HAP-1 (cell line): ENCODE data around the gene DUSP12.
"Not testable (repeated sequence)": the region's sequence is repeated elsewhere in the genome, so short reads cannot be mapped to it uniquely, and the experiment has no call there.

Source experiments
- DNase-seq, 2 experiments: peaks; one replicate each; pipeline ENCODE4 v3.0.0-alpha.2; 2016 to 2020; ENCODE audit warnings: low spot score in 2 of 2
- H3K27me3 ChIP-seq: fragments of 250-450 bp; sonication (Bioruptor Pico); 2 replicates; pipeline ENCODE4 v1.5.1; 2020; ENCODE audit warnings: low read depth, mild to moderate bottlenecking, moderate library complexity
- H3K36me3 ChIP-seq: fragments of 250-450 bp; sonication (Bioruptor Pico); replicated peaks from 2 replicates; pipeline ENCODE4 v1.5.1; 2020; ENCODE audit warnings: mild to moderate bottlenecking
- H3K4me1 ChIP-seq: fragments of 250-450 bp; sonication (Bioruptor Pico); 2 replicates; pipeline ENCODE4 v1.5.1; 2020; ENCODE audit warnings: mild to moderate bottlenecking
- H3K4me3 ChIP-seq: fragments of 250-450 bp; sonication (Bioruptor Pico); 2 replicates; pipeline ENCODE4 v1.5.1; 2020; ENCODE audit warnings: mild to moderate bottlenecking, moderate library complexity
- H3K9me3 ChIP-seq: fragments of 250-450 bp; sonication (Bioruptor Pico); 2 replicates; pipeline ENCODE4 v1.5.1; 2020; ENCODE audit warnings: mild to moderate bottlenecking, moderate library complexity
- in situ Hi-C: fragments of 300-500 bp; cut with MboI; formaldehyde crosslinking; loops from 3 replicates; pipeline ENCODE4 v1.14.3; 2020; ENCODE audit warnings: low sequenced_read_pairs, inconsistent platforms, mixed read lengths

DUSP12 gene

DNA sequence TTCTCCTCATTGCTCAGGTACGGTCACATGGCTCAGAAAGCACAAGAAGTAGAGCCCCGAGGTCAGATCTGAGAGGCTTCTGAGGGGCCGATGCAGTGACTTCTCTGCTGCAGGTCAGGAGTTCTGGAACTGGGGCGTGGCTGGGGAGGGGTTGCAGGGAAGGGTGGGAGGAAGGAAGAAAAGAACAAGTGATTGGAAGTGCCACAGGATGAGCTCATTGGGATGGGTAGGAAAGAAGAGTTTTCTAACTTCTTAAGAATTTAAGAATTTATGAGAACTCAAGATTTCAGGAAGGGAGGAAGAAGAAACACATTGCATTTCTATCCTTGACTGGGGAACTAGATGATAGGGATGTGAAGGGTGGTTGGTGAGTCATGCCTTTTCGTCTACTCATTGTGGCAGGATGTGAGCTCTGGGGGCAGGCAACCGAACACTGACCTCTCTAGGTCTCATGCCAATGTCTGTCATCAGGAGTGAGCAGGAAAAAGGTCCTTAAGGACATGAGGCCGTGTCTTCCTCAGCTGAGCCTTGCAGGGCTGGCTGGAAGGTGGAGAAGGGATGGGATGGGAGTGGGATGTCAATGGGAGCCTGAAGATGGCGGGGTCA is 27.7 kb upstream of the DUSP12 start:
- Histone ChIP-seq H3K27me3 (no peaks in the 10 kb centered on the region), H3K4me1 (peaks cover 4% of the 10 kb centered on the region; the same call in 1 of the 2 replicates), H3K4me3 (no peak overlapping the region), H3K36me3 (no peaks in the 10 kb centered on the region), H3K9me3 (no peaks in the 10 kb centered on the region)
- DNase-seq, result no peak
- in situ Hi-C loops, result no loop called here

DNA sequence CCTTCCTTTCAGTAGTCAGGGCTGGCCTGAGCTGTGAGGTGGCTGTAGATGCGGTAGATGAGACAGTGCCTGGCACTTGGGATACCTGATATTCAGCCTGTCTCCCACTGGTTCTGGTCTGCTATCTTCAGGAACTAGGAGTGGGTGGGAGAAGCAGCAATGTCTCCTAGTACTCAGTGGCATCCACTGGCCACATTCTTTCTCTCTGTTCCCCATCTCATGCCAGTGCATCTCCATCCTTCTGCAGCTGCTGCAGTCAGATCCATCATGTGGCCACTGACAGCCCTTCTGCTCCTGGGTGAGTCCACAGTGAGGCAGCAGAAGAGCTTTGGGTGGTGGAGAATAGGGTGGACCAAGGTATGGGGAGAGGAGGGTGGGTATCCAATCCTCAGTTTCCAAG is 27.2 kb upstream of the DUSP12 start:
- DNase-seq, result no peak
- Histone ChIP-seq H3K4me3 (no peak overlapping the region), H3K4me1 (peaks cover 4% of the 10 kb centered on the region; the same call in 1 of the 2 replicates), H3K36me3 (no peaks in the 10 kb centered on the region), H3K9me3 (no peaks in the 10 kb centered on the region), H3K27me3 (no peaks in the 10 kb centered on the region)
- in situ Hi-C loops, result no loop called here

DNA sequence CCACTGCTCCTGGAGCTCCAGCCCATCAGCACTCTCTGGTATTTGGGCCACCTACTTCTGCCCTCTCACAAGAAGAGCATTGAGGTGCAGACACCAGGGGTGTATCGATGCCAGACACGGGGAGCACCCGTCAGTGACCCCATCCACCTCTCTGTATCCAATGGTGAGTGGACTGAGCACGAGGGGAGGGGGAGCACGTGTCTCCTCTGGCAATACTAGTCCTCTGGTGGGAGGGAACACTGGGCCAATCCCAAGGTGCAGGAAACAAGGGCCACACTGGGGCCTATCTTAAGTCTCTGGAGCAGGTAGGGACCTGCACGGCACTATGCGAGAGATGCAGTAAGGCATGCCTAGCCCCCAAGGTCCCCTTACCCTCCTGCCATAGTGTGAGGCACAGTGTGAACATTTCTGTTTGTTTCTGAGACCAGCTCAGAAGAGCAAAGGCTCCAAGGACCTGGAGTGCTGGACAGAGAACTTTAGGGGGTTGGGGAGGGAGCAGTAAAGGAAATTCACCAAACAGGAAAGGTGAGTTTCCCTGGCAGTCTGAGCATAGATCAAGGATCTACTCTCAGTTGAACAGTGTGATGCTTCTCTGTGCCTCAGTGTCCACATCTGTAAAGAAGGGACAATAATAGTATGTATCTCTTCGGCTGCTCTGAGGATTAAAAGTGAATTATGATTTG is 26.0 kb upstream of the DUSP12 start:
- no peaks in the 10 kb centered on the region for H3K27me3 ChIP-seq
- no peak overlapping the region for H3K4me3 ChIP-seq
- in situ Hi-C loops, result no loop called here

DNA sequence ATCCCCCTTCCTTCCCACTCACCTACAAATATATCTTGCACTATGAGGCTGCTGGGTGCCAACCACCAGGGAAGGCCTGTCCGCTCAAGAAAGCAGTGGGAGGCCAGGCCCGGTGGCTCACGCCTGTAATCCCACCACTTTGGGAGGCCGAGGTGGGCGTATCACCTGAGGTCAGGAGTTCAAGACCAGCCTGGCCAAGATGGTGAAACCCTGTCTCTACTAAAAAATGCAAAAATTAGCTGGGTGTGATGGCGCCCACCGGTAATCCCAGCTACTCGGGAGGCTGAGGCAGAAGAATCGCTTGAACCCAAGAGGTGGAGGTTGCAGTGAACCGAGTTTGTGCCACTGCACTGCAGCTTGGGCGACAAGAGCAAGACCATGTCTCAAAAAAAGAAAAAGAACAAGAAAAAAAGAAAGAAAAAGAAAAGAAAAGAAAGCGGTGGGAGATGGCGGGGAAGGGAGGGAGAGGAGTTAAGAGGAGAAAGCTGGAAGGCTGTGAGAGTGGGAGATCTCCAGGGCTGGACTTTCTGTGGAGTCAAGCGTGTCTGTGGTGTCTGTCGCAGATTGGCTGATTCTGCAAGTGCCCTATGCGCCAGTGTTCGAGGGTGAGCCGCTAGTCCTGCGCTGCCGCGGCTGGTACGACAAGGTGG is 24.2 kb upstream of the DUSP12 start:
- not testable (repeated sequence) for H3K27me3 ChIP-seq, H3K4me1 ChIP-seq, H3K9me3 ChIP-seq, DNase-seq, H3K36me3 ChIP-seq
- H3K4me3 ChIP-seq, result peak overlapping the region; percentile 72
- in situ Hi-C loops, result loop anchor here (25.0 kb wide), 1 partner anchor 538 kb away; the partner anchor contains the start of genes ADAMTS4 and B4GALT3

More for the DNA sequence above, 26.0 kb upstream of the DUSP12 start:
- no peak for DNase-seq
- Histone ChIP-seq H3K4me1 (peaks cover 4% of the 10 kb centered on the region; the same call in 1 of the 2 replicates), H3K9me3 (no peaks in the 10 kb centered on the region), H3K36me3 (no peaks in the 10 kb centered on the region)

DNA sequence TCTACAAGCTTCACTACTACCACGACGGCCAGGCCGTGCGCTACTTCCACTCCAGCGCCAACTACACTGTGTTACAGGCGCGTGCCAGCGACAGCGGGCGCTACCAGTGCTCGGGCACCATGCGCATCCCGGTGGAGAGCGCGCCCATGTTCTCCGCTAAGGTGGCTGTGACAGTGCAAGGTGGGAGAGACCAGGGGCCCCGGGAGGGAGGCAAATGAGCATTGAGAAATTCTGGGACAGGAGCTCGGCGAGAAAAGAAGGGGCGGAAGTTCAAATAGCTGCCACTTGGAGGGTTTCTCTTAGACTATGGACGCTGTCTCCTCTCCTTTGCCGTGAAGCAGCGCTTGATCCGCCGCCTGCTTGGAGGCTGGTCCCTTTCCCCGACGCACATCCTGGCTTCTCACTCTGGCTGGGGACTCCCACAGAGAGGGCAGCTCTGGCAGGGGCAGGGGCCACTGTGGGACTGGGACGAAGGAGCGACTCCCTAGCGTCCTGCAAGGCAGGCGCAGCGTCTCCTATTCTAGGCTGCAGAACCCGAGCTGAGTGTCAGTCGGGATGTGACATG is 23.6 kb upstream of the DUSP12 start:
- Histone ChIP-seq H3K4me1 (peaks cover 4% of the 10 kb centered on the region; the same call in 1 of the 2 replicates), H3K36me3 (no peaks in the 10 kb centered on the region), H3K27me3 (peaks cover 10% of the 10 kb centered on the region), H3K4me3 (peak overlapping the region; percentile 72), H3K9me3 (no peaks in the 10 kb centered on the region)
- DNase-seq, result peak; percentile 43 to 56
- in situ Hi-C loops, result loop anchor here (25.0 kb wide), 1 partner anchor 539 kb away; the partner anchor contains the start of genes ADAMTS4 and B4GALT3

DNA sequence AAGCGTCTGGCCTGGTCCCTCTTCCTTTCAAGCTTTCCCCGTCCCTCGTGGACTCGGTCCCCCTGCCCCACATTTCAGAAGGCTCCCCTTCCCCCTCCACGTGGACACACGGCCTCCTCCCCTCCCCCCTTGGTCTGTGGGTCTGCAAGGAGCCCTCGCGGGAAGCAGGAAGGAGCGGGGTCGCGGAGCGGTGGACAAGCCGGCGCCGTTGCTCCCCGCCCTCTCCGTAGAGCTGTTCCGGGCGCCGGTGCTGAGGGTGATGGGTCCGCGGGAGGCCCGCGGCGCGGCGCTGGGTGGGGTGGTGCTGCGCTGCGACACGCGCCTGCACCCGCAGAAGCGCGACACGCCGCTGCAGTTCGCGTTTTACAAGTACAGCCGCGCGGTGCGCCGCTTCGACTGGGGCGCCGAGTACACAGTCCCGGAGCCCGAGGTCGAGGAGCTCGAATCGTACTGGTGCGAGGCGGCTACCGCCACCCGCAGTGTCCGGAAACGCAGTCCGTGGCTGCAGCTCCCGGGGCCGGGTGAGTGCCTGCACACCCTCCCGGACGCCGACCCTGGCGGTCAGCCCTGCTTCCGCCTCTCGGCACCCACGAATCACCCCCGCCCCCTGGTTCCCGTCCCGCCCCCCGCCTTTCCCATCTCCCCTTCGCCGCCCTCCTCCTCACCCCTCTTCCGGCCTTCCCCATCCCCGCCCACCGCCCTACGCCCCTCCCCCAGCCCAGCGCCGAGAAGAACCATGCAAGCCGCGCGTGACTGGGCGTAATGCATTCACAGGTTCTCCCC is 22.9 kb upstream of the DUSP12 start:
- H3K4me1 ChIP-seq, result peaks cover 4% of the 10 kb centered on the region; the same call in 1 of the 2 replicates
- peak overlapping the region; percentile 72 for H3K4me3 ChIP-seq
- H3K36me3 ChIP-seq, result no peaks in the 10 kb centered on the region
- in situ Hi-C loops, result loop anchor here (25.0 kb wide), 1 partner anchor 539 kb away; the partner anchor contains the start of genes ADAMTS4 and B4GALT3
- peaks cover 17% of the 10 kb centered on the region for H3K27me3 ChIP-seq
- H3K9me3 ChIP-seq, result no peaks in the 10 kb centered on the region
- peak; percentile 79 to 95 for DNase-seq

DNA sequence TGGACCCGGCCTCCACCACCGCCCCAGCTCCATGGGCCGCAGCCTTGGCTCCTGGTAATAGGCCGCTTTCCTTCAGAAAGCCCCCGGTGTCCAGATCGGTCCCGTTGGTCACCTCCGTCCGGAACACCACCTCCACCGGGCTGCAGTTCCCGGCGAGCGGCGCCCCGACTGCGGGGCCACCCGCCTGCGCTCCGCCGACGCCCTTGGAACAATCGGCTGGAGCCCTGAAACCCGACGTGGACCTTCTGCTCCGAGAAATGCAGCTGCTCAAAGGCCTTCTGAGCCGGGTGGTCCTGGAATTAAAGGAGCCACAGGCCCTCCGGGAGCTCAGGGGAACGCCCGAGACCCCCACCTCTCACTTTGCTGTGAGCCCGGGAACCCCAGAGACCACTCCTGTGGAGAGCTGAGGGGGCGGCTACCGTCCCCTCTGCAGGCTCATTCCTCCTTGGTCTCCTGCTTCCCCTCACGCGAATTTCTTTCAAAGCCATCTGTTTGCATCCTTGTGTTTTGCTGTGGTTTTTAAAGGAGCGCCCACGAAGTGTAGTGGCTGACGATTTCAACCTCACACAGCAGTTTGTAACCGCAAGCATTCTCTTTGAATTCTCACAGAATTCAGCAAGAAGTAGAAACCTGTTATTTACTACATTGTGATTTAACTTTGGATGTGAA is 22.2 kb upstream of the DUSP12 start:
- peaks cover 4% of the 10 kb centered on the region; the same call in 1 of the 2 replicates for H3K4me1 ChIP-seq
- no peaks in the 10 kb centered on the region for H3K36me3 ChIP-seq
- no peak for DNase-seq
- no peaks in the 10 kb centered on the region for H3K9me3 ChIP-seq
- peak overlapping the region; percentile 72 for H3K4me3 ChIP-seq
- peaks cover 17% of the 10 kb centered on the region for H3K27me3 ChIP-seq
- in situ Hi-C loops, result loop anchor here (25.0 kb wide), 1 partner anchor 540 kb away; the partner anchor contains the start of genes ADAMTS4 and B4GALT3

DNA sequence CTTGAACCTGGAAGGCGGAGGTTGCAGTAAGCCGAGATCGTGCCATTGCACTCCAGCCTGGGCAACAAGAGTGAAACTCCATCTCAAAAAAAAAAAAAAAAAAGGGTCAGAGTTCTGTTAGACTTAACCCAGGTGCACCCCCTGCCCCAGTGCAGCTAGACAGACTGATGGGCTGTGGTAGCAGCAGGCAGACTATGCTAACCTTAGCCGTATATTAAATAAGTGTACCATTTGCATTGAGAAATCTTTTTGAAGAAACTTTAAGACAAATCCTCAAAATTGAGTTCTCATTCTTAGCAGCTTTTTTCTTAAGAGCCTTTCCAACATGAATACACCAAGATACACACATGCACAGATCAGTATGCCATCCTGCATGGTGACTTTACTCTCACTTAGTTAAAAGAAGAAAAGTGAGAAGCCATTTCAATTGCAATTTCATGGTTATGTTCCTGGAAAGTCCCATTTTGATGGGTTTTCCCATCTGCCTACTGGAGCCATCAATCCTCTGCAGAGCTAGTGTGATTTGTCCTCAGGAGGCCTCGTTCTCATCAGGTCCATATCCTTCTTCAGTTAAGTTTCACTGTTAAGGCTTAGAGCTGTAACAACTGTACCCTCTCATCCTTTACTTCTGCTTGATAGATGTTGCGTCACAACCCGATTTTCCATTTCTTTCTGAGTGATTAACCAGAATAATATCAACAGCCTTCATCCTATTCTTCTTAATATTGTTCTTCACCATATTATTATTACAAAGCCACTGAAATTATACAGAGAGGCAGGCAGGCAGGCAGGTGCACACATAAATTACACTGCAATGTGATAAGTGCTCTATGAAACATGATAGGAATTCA is 21.0 kb upstream of the DUSP12 start:
- no peak for DNase-seq
- H3K36me3 ChIP-seq, result no peaks in the 10 kb centered on the region
- in situ Hi-C loops, result loop anchor here (25.0 kb wide), 1 partner anchor 541 kb away; the partner anchor contains the start of genes ADAMTS4 and B4GALT3

DNA sequence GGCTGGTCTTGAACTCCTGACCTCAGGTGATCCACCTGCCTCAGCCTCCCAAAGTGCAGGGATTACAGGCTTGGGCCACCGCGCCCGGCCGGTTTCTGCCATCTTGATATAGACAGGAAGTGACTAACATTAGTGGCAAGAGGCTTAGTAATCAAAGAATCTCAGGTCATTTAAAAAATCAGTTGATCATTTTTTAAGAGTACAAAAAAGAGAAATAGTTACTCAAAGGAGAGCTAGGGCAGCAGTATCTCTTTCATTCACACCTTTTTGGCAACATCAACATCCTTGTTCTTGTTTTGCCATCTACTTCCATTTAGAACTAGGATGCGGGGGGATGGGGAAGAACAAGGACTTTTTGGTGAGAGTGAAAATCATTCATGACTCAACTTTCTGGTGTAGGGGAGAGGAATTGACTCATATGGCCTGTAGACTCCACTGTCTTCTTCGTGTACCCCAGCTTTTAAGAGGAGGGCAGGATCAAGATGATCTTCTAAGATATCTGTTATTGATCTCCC is 19.5 kb upstream of the DUSP12 start:
- in situ Hi-C loops, result loop anchor here (25.0 kb wide), 1 partner anchor 543 kb away; the partner anchor contains the start of genes ADAMTS4 and B4GALT3
- no peak for DNase-seq

More for the DNA sequence above, 21.0 kb upstream of the DUSP12 start:
- Histone ChIP-seq H3K4me3 (no peak overlapping the region), H3K4me1 (peaks cover 4% of the 10 kb centered on the region; the same call in 1 of the 2 replicates), H3K9me3 (no peaks in the 10 kb centered on the region), H3K27me3 (peaks cover 17% of the 10 kb centered on the region)

DNA sequence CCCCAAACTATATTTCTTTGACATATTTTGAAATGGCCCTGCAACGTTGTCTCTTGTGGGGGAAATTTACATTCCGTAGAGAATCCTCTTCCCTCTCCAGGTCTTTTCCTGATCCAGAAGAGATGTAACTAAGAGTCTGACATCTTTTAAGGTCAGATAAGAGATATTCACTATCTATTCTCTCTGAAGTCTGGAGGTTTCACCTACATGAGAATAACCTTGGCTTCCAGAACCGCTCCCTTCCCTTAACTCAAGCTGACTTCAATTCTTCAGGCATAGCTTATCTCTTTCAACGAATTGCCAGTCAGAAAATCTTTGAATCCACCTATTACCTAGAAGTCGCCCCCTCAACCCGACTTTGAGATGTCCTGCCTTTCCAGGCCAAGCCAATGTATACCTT is 18.3 kb upstream of the DUSP12 start:
- in situ Hi-C loops, result loop anchor here (25.0 kb wide), 1 partner anchor 544 kb away; the partner anchor contains the start of genes ADAMTS4 and B4GALT3
- DNase-seq, result no peak
- Histone ChIP-seq H3K36me3 (no peaks in the 10 kb centered on the region), H3K9me3 (no peaks in the 10 kb centered on the region), H3K27me3 (peaks cover 17% of the 10 kb centered on the region), H3K4me3 (no peak overlapping the region), H3K4me1 (no peaks in the 10 kb centered on the region)

More for the DNA sequence above, 19.5 kb upstream of the DUSP12 start:
- Histone ChIP-seq H3K4me3 (no peak overlapping the region), H3K4me1 (peaks cover 4% of the 10 kb centered on the region; the same call in 1 of the 2 replicates), H3K36me3 (no peaks in the 10 kb centered on the region), H3K27me3 (peaks cover 17% of the 10 kb centered on the region), H3K9me3 (no peaks in the 10 kb centered on the region)

DNA sequence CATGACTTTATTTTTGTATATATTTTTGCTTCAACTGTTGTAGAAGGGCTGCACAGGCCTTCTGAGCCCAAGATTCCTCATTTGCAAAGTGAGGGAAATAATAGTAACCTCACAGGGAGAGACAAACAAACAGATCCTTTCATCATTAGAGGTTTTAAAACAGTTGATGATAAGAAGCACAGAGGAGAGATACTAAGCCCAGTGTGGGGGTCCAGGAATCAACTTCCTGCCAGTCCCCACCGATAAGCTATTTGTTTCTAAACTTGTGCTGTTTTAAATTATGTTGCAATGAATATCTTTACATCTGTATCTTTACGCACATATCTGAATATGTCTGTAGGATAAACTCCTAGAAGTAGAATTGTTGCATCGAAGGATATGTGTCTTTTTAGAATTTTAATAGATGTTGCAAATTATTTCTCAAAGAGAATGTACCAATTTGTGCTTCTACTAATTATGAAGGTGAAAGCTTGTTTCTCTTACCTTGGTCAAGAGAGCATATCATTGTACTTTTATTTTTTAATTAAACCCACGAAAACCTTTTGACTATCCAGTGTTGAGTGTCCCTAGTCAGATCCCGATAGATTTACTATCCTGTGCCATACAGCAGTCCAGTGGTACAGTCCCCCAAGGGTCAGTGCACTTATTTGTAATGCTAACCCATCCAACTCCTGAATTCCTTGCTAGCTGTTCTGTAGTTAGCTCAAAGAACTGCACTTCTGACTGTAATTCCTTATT is 17.4 kb upstream of the DUSP12 start:
- Histone ChIP-seq H3K9me3 (no peaks in the 10 kb centered on the region), H3K27me3 (peaks cover 17% of the 10 kb centered on the region), H3K36me3 (no peaks in the 10 kb centered on the region), H3K4me3 (no peak overlapping the region), H3K4me1 (no peaks in the 10 kb centered on the region)
- in situ Hi-C loops, result loop anchor here (25.0 kb wide), 1 partner anchor 545 kb away; the partner anchor contains the start of genes ADAMTS4 and B4GALT3
- no peak for DNase-seq
